Ishikawa (cell line): ENCODE measurements around the gene LAMTOR2.

ENCODE experiments used
- CEBPB ChIP-seq: IDR thresholded peaks from 2 replicates; pipeline ENCODE4 v1.6.1; 2012
- CREB1 ChIP-seq: IDR thresholded peaks from 2 replicates; pipeline ENCODE4 v1.6.1; 2012; ENCODE audit warnings: low read depth
- EGR1 ChIP-seq: IDR thresholded peaks from 2 replicates; pipeline ENCODE4 v1.6.1; 2012
- EP300 ChIP-seq: IDR thresholded peaks from 2 replicates; pipeline ENCODE4 v1.6.1; 2012; ENCODE audit warnings: borderline replicate concordance
- FOXM1 ChIP-seq: IDR thresholded peaks from 2 replicates; pipeline ENCODE4 v1.6.1; 2012; ENCODE audit warnings: low read depth, borderline replicate concordance
- NFIC ChIP-seq: IDR thresholded peaks from 2 replicates; pipeline ENCODE4 v1.6.1; 2012
- RAD21 ChIP-seq: IDR thresholded peaks from 2 replicates; pipeline ENCODE4 v1.6.1; 2012; ENCODE audit warnings: low read depth
- TAF1 ChIP-seq: IDR thresholded peaks from 2 replicates; pipeline ENCODE4 v1.6.1; 2012; ENCODE audit warnings: low read depth, mild to moderate bottlenecking
- TCF12 ChIP-seq: IDR thresholded peaks from 2 replicates; pipeline ENCODE4 v1.6.1; 2012; ENCODE audit warnings: low read depth
- TEAD4 ChIP-seq: IDR thresholded peaks from 2 replicates; pipeline ENCODE4 v1.6.1; 2012
- YY1 ChIP-seq: IDR thresholded peaks from 2 replicates; pipeline ENCODE4 v1.6.1; 2012; ENCODE audit warnings: low read depth
- ZBTB7A ChIP-seq: IDR thresholded peaks from 2 replicates; pipeline ENCODE4 v1.6.1; 2012; ENCODE audit warnings: low read depth
- TF ChIP-seq, protein P1 (sequence below): IDR thresholded peaks from 2 replicates; pipeline ENCODE4 v1.6.1; 2012
- TF ChIP-seq, protein P2 (sequence below): IDR thresholded peaks from 2 replicates; pipeline ENCODE4 v1.6.1; 2012; ENCODE audit warnings: low read depth, mild to moderate bottlenecking
- TF ChIP-seq, protein P3 (sequence below): IDR thresholded peaks from 2 replicates; pipeline ENCODE4 v1.6.1; 2012

Gene LAMTOR2

DNA sequence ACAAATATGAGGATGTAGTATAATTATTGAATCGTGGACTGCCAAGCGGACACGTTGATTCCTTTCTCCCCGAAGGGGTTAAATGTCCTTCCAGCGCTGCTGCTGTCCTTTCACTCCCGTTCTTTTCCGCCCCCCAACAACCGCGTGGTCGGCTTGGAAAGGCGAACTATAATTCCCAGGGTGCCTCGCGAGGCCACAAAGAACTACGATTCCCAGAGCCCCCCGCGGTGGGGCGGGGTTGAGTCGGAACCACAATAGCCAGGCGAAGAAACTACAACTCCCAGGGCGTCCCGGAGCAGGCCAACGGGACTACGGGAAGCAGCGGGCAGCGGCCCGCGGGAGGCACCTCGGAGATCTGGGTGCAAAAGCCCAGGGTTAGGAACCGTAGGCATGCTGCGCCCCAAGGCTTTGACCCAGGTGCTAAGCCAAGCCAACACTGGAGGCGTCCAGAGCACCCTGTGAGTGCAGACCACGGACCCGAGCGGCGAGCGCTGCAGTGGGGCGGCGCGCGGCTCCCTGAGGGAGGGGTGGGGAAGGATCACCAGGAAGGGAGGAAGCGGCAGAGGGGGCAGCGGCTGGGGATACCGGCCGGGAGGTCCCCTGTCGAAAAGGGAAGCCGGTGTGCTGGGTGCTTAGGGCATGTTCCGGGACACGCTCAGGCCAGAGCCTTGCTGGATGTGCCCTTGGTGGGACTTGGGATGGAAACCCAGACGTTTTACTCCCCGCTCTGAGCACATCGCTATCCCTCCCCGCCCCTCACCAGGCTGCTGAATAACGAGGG, at the start of gene LAMTOR2:
Gene LAMTOR2, plus strand, starts transcription at position 283 of the 781 bp plus-strand sequence. Its CDS starts 108 bp downstream, at position 391.
- TF ChIP-seq CEBPB (peak; percentile 35; the same call in 1 of the 2 replicates), YY1 (peak; percentile 74), ZBTB7A (peak; percentile 63; the same call in 1 of the 2 replicates), TCF12 (peak; percentile 80), TAF1 (peak; percentile 52), FOXM1 (no peak), TEAD4 (no peak), EGR1 (peak; percentile 29; the same call in 1 of the 2 replicates), NFIC (peak; percentile 46; the same call in 1 of the 2 replicates), CREB1 (peak; percentile 59), RAD21 (no peak), EP300 (0 out of 2 replicates have a peak, but pooled peaks have one; percentile 22)
- TF ChIP-seq, protein P1, sequence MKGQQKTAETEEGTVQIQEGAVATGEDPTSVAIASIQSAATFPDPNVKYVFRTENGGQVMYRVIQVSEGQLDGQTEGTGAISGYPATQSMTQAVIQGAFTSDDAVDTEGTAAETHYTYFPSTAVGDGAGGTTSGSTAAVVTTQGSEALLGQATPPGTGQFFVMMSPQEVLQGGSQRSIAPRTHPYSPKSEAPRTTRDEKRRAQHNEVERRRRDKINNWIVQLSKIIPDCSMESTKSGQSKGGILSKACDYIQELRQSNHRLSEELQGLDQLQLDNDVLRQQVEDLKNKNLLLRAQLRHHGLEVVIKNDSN = peak; percentile 71
- TF ChIP-seq, protein P2, sequence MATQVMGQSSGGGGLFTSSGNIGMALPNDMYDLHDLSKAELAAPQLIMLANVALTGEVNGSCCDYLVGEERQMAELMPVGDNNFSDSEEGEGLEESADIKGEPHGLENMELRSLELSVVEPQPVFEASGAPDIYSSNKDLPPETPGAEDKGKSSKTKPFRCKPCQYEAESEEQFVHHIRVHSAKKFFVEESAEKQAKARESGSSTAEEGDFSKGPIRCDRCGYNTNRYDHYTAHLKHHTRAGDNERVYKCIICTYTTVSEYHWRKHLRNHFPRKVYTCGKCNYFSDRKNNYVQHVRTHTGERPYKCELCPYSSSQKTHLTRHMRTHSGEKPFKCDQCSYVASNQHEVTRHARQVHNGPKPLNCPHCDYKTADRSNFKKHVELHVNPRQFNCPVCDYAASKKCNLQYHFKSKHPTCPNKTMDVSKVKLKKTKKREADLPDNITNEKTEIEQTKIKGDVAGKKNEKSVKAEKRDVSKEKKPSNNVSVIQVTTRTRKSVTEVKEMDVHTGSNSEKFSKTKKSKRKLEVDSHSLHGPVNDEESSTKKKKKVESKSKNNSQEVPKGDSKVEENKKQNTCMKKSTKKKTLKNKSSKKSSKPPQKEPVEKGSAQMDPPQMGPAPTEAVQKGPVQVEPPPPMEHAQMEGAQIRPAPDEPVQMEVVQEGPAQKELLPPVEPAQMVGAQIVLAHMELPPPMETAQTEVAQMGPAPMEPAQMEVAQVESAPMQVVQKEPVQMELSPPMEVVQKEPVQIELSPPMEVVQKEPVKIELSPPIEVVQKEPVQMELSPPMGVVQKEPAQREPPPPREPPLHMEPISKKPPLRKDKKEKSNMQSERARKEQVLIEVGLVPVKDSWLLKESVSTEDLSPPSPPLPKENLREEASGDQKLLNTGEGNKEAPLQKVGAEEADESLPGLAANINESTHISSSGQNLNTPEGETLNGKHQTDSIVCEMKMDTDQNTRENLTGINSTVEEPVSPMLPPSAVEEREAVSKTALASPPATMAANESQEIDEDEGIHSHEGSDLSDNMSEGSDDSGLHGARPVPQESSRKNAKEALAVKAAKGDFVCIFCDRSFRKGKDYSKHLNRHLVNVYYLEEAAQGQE = no peak
- TF ChIP-seq, protein P3, sequence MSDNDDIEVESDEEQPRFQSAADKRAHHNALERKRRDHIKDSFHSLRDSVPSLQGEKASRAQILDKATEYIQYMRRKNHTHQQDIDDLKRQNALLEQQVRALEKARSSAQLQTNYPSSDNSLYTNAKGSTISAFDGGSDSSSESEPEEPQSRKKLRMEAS = peak; percentile 96

DNA sequence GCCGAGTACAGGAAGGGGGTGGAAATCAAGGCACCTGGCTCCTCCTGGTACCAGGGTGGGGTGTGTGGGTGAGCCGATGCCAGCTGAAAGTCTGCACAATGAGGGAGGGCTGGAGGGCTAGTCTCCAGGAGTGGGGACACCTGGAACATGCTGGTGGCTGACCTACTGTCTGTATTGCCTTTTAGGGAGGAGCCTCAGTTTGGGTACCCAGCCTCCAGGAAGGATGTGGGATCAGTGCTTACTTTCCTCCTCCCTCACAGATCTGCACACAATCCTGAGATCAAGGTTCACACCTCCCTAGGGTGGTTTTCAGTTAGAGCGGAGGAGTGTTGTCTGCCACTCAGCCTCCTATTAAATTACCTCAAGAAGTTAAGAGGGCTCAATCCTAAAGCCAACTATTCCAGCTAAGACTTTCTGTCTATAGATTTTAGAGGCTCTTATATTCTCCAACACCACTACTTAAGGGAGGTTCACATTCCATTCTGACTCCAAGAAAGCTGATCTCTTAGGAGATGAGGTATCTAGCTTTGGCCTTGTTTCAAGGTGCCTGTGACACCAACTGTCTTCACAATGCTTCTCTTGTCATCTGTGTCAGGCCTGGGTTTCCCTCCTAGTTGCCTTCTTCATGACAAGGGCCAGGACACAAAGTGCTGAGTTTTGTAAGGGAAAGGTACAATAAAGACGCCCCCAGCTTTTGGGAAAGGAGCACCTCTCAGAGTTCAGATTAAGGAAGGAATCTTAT, 49.6 kb upstream of the LAMTOR2 start:
- TF ChIP-seq NFIC = no peak
- no peak for TF ChIP-seq CREB1
- no peak for TF ChIP-seq EGR1
- no peak for TF ChIP-seq CEBPB
- TF ChIP-seq, protein P1 = no peak
- TF ChIP-seq YY1 = no peak
- TF ChIP-seq FOXM1 = no peak
- no peak for TF ChIP-seq TAF1
- no peak for TF ChIP-seq ZBTB7A
- TF ChIP-seq RAD21 = no peak
- no peak for TF ChIP-seq TEAD4
- TF ChIP-seq TCF12 = no peak

DNA sequence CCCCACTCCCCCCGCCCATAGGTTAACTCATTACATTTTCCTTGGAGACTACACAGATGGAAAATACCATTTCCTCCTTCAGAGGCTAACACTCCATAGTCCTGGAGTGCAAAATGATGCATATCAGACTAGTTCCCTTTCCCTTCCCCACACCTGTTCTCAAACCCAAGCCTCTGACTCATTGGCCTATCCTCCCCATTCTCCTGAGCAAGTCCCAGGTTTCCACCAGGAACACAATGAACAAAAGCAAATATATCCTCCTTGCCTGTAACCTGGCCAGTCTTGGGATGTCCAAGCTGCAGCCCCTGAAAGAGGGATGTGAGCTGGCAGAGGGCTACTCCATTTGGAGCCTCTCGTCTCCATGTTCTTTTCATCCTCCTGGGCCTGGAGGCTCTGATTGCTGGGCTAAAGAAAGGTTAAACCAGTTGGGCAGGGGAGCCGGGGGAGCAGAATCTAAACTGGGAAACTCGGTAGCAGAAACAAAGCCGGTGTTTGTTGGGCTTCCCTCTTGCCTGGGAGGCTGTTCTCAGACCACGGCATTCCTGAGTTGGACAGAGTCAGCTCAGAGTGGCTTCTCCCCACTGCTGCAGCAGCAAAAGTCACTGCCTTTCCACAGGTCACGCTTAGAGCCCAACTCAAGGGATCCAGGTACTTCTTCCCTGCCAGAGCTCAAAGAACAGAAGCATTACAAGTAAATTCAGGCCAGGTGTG, 47.8 kb upstream of the LAMTOR2 start:
- TF ChIP-seq RAD21 (no peak), EGR1 (no peak), CEBPB (no peak), TCF12 (no peak), TEAD4 (no peak), ZBTB7A (no peak), FOXM1 (no peak), YY1 (no peak), EP300 (no peak), TAF1 (no peak), NFIC (no peak)
- TF ChIP-seq, protein P1 = no peak
- TF ChIP-seq, protein P3 = no peak
- TF ChIP-seq, protein P2 = no peak

DNA sequence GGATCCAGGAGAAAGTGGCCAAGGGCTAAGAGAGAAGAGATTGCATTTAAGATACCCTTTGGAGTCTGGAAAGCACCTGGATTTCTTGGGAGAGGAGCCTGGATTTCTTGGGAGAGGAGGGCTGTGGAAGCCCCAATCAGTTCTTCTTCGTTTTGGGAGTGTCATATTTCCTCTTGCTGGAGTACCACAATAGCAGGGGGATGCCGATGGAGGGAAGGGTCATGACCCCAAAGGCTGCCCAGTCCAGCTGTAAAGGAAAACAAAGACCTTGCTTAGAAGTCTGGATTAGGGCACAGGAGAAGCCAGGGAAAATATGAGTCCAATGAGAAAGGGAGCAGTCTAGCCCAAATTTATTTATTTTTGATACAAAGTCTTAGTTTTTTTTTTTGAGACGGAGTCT, 45.2 kb upstream of the LAMTOR2 start:
- TF ChIP-seq TEAD4 (no peak), YY1 (no peak), EP300 (no peak)
